Measurements from ENCODE around the gene VILL.

DNA sequence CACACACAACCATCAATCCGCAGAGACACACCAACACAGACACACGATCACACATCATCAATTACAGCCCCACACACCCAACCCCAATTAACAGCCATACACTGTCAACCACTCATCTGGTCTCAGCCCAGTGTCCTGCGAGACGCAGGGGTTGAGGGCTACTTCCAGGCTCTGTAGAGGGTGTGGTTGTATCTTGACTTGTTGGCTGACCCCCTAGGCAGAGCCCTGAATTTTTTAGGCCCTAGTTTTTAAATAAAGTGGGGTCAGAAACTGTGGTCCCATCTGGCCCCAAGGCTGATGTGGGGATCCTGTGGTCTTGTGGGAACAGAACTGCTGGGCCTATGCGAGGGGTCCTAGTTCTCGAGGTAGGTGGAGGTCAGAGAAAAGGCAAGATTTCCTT is 9.2 kb downstream of the VILL start:
- TF ChIP-seq, protein P1, sequence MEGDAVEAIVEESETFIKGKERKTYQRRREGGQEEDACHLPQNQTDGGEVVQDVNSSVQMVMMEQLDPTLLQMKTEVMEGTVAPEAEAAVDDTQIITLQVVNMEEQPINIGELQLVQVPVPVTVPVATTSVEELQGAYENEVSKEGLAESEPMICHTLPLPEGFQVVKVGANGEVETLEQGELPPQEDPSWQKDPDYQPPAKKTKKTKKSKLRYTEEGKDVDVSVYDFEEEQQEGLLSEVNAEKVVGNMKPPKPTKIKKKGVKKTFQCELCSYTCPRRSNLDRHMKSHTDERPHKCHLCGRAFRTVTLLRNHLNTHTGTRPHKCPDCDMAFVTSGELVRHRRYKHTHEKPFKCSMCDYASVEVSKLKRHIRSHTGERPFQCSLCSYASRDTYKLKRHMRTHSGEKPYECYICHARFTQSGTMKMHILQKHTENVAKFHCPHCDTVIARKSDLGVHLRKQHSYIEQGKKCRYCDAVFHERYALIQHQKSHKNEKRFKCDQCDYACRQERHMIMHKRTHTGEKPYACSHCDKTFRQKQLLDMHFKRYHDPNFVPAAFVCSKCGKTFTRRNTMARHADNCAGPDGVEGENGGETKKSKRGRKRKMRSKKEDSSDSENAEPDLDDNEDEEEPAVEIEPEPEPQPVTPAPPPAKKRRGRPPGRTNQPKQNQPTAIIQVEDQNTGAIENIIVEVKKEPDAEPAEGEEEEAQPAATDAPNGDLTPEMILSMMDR (IDR thresholded peaks at IDR 0.05), result no peak
- TF ChIP-seq POLR2A (IDR thresholded peaks at IDR 0.05), result no peak

Data from adrenal gland (tissue), 5 donors.